CD4-positive, alpha-beta T cell treated with Interleukin-2 at 100 ng/mL for 4 hours (primary cell): ENCODE results near the gene LYPD6.
"Not testable (repeated sequence)": the region's sequence is repeated elsewhere in the genome, so short reads cannot be mapped to it uniquely, and the experiment has no call there.

Experiments used
- DNase-seq: peaks from one replicate; pipeline ENCODE4 v3.0.0-alpha.2; 2020; ENCODE audit warnings: low spot score

The LYPD6 gene

DNA sequence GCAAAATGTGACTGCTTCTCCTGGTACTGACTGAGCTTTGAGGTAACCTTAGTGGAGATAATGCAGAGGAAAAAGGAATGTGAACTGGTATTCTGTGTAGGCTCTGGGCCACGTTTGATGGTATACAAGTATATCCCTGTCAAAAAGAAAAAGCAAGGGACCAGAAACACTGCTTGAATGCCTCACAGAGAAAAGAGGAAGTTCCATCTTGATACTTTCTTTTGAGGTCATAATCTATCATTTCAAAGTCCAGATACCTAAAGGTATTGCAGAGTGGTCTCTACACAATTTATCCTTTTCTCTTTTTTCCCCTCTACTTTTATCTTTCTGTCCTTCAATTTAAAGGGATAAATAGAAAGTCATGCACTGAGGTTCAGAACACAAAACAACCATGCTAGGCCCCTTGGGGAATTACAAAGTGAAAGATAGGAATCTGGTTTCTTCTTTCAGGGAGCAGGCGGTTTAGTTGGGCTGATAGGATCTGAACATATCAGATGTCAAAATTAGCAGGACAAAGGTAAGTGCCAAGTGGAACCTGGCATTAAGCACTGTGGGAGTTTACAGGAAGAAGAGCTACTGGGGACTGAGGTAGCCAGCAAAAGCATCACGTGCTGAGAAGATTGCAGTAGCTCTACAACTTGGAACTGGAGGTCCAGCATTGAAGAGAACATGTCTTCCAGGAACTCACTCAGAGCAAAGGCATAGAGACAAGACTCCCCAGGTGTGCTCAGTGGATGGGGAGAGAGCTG, 121.2 kb downstream of the LYPD6 start:
- DNase-seq, result no peak

DNA sequence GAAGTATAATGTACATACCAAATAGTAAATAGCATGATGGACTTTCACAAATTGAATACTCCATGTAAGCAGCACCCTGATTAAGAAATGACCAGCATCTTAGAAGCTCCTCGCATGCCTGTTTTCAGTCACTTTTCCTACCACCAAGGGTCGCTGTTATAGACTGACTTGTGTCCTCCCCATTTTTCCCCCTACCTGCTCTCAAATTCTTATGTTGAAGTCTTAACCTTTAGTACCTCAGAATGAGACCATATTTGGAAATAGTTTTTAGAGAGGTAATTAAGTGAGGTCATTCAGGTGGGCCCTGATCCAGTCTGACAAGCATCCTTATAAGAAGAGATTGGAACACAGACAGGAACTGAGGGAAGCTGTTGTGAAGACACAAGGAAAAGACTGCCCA, 125.9 kb downstream of the LYPD6 start:
- DNase-seq, result no peak

DNA sequence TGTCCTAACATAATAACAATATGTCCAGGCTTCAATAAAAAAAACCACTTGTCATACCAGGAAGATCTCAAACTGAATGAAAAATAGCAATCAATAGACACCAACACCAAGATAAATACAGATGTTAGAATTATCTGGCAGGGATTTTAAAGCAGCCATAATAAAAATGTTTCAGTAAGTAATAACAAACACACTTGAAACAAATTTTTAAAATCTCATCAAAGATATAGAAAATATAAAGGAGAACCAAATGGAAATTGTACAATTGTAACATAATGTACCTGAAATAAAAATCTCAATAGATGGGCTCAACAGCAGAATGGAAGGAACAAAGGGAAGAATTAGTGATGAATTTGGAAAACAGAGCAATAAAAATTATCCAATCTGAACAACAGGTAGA, 128.1 kb downstream of the LYPD6 start:
- no peak for DNase-seq

DNA sequence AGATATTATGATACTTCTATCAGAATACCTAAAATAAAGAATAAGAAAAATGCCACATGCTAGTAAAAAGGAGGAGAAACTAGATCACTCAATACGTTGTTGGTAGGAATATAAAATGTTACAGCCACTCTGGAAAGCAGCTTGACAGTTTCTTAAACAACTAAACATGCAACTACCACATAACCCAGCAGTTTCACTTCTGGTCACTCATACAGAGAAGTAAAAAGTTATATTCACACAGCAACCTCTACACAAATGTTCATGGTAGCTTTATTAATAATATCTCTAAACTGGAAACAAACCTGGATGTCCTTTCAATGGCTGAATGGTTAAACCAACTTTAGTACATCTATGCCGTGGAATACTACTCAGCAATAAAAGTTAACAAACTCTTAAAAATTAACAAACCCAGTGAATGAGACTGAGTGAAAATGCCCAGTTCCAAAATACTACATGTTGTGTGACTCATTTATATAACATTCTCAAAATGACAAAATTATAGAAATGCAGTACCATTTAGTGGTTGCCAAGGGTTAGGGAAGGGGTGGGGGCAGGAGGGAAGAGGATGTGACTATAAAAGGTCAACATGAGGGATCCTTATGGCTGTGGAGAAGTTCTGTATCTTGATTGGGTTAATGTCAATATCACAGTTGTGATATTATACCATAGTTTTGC, 133.1 kb downstream of the LYPD6 start:
- no peak for DNase-seq

DNA sequence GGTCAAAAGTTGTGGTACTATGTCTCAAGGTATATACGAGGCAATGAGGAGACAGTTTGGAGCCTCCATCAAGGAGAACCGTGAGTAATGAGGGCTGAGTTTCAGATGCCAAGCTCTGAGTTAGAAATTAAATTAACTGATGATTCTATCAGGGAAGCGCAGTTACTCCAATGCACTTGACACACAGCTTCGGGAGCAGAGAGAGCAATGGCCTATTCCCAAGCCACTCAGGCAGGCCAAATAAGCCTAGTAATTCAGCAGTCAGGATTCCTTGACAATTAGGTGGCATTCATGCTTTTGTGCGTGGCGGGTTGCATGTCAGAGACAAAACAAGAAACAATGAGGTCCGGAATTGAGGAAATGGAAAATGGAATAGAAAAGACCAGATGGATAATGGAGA, 134.0 kb downstream of the LYPD6 start:
- DNase-seq, result no peak

DNA sequence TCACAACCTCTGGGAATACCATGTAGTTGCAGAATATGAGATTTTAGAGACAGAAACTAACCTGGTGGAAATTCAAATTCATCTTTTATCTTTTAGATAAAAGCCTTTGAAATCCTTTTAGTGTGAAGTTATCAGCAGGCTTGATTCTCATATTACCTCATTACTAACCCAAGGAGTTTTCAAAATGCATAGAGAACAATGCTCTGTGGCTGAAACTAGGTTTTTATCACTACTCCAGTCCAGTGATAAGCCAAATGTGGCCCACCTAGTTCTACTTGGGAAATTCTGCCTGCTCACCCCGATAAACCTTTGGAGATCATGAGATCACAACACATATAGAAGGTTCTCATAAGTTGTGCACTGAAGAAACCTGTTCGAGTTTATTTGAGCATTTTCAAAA, 135.5 kb downstream of the LYPD6 start:
- no peak for DNase-seq

DNA sequence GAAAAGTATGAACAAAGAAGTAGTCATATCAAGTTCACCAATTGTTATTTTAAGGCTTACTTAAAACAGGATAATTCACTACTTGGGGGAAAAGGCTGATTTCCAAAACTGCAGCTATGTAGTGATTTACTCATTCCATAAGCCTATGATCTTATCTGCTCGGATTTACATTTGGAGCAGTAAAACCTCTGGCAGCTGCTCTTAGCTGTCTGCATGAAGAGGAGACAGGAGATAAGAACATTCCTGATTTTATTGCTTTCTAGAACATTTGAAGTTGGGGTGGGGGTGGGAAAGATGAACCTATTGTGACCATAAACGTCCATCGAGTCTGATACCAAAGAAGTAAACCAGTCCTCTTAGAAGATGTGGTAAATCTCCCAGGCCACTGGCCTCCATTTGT, 136.2 kb downstream of the LYPD6 start:
- DNase-seq, result no peak

DNA sequence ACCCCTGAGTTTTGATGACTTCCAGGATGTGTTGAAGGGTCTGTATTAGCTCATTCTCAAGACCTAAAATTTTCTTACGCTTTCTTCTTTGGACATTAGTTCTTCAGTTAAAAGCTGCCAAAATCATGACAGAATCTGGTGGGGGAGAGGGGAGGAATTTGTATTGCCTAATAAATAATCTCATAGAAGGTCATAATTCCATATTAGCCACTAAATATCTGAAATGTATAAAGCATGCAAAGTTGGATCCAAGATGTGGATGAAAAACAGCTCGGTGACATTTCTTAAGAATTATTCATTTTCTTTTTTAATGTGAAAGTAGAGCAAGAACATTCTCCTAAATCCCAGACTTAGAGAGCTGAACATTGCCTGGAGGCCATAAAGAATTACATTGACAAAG, 137.0 kb downstream of the LYPD6 start:
- no peak for DNase-seq

DNA sequence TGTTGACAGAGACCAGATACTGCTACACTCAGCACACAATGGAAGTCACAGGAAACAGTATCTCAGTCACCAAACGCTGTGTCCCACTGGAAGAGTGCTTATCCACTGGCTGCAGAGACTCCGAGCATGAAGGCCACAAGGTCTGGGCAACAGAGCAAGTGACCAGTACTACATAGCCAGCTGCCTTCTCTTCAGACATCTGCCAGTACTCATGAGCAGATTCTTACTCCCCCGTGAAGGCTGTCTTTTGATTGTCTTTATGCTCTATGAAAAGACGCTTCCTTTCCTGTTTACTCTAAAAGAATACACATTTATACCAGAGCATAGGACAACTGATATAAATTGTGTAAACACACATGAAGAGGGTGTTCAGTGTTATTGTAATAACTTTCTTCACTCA, 138.2 kb downstream of the LYPD6 start:
- DNase-seq, result no peak

DNA sequence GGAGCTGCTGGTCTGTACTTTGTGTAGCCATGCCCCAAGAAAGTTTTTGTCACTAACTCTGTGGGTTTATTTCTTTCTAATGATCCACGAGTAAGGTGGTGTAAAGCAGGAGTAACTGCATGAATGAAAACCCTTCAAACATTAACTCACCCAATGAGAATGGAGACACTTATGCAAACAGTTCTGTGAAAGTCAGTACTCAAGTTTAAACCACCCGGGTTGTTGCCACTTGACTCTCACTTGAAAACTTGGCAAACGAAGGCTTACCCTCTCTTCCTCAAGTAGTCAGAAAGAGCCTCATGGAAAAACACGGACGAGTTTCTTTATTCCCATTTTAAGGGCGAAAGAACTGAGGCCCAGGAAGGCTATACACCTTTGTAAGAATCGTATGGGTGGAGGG, 139.7 kb downstream of the LYPD6 start:
- DNase-seq, result no peak

DNA sequence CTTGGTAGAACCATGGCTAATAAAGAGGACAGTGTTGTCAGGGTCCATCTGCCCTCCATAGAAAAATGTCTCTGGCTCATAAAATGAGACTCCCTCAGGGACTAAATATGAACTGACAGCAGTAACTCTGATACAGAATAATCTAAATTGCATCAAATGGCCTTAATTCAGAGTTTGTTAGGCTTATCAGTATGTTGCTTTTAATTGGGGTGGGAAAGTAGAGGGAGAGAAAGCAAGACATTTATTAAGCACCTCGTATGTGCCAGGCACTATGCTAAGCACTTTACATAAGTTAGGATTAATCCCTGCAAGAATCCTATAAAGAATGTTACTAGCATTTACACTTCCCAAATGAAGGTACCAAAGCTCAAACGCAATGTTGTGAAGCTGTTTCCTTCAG, 142.0 kb downstream of the LYPD6 start:
- no peak for DNase-seq

DNA sequence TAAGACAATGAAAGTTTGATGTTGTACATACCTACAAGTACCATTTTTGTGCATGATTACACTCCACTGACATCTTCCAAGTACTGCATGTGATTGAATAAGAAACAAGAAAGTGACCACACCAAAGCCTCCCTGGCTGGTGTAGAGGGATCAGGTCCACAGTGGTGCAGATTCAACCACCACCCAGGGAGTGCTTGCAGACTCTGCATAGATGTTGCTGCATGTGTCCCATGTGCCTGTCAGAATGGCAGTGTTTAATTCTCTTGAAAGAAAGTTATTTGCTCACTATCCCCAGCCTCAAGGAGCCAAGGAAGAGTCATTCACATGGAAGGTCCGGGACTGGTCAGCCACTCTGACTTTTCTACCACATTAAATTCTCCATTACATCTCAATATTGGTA, 142.7 kb downstream of the LYPD6 start:
- DNase-seq, result no peak

DNA sequence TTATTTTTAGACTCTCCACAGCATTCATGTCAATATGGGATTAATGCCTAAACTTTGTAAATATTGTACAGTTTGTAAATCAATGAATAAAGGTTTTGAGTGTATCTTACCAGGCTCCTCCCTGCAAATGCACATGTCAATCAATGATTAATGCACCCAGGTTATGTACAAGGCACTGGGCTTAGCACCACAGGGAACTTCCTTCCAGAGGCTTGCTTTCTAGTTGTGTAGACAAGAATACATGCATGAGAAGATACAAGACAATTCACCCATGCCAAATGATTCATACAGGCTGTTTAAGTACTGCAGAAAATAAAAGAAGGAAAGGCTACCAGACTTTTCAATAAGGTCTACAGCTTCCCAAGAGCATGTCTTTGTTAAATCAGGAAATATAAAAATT, 143.1 kb downstream of the LYPD6 start:
- no peak for DNase-seq

DNA sequence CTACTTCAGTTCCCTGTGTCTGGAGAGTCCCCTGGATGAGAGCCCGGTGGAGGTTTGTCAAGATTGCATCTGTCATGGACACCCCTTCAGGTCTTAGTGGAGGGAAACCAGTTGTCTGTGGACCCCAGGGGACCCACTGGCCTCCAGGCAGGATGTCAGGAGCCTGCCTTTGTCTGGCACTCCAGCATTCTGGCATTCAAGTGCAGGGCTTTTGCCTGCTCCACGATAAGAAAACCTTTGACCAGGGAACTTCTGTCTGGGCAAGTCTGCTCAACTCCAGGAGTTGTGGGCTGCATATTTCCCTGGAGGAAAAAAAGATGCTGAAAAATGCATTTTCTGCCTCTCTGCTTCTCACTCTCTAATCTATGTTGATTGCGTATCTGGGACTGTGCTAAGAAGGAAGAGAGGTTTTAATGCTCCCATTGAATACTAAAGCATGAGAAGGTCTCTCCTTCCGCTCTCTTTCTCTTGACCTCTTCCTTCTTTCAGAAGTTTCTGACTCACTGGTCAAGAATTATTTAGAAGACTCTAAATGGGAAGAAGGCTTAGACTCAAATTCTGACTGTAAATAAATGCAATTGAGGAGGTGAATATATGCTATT, 152.7 kb downstream of the LYPD6 start:
- no peak for DNase-seq

DNA sequence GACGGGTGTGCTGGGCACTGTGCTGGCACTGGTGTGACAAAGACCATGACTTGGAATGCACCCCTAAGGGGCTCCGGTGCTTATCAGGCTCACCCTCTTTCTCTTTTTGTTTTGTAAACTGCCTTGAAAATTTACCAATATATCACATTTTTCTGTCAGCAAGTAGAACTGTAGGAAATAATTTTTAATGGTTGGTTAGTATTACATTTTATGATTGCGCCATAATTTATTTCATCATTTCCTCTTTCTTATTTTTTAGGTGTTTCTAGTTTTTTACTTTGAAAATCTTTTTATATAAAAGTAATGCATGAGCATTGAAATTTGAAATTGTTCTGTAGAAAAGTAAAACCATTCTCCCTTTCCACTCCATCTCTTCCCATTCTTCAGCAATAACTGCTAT, 156.3 kb downstream of the LYPD6 start:
- DNase-seq, result no peak

DNA sequence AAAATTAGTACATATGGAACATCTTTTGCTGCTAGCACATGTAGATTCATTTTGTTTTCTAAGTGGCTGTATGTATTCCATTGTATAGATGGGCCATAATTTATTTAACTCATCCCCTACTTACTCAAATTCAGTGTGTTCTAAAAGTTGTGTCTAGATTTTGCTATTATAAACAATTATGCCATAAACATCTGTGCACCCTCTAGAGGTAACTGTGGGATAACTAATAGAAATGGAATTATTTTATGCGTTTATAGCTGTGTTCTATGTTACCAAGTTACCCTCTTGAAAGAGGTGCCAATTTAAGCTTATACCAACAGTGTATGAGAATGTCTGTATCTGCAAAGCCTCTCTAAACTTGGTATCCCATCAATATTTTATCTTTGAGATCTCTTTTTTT, 156.8 kb downstream of the LYPD6 start:
- no peak for DNase-seq

DNA sequence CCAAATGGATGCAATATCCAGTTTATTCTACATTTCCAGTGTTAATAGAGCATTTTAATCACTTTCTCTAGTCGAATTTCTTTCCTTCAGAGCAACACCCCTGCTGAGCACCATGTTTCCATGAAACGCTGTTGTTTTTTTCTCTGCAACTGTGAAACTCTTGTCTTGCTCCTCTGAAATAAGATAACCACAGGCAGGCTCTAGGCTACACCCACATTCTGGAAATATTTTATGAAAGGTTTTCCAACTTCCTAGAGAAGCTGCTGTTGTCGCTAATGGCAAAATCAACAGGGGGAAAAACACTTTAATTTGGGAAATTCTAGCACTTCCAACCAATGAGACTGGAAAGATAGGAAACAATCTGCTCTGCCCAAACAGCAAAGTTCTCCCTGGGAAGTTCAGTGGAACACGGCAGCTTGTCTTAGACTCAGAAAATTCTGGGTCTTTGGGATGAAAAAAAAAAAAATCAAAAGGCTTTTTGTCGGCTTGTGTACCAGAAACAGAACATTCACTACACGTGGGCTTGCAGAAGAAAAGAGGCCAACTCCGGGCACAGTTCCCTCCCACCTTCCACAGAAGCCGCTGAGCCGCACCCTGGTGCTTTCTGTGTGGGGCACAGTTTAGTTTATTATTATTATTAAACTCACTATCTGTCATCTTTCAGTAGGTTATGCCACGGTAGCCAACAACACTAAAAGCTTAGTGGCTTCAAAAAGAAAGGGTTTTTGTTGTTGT, 158.5 kb downstream of the LYPD6 start:
- no peak for DNase-seq

DNA sequence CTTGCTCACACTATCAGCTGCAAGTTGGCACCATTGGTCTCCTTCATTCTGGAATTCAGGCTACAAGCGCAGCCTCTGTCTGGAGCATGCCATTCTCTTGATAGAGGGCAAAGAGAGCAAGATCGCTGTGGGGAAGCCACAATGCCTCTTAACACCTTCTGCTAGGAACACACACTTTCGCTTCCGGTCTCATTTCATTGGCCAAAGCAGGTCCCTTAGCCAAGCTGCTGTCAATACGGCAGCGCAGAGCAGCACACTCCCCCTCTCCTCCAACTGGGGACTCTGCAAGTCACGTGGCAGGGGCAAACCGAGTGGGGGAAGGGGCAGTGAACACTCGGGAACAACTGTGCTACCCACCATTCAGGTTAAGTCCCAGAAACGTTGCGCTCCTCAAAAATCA, 159.1 kb downstream of the LYPD6 start:
- no peak for DNase-seq

DNA sequence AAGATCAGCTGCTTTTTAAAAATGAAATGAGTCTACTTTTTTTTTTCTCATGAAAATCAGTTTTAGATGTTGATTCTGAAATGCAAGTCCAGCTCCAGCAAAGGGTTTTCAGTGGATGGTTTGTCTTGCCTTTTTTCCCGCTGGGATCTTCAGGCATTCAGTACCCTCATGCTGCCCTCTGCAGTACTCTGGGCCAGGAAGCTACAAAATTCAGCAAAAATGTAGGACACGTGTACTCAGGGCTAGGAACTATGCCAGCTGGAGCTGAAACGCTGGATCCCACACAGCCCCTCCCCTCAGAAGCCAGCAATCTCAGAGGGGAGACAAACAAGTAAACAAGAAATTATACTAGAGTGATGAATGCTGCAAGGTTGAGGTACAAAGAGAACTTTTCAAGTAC, 159.9 kb downstream of the LYPD6 start:
- DNase-seq, result no peak

DNA sequence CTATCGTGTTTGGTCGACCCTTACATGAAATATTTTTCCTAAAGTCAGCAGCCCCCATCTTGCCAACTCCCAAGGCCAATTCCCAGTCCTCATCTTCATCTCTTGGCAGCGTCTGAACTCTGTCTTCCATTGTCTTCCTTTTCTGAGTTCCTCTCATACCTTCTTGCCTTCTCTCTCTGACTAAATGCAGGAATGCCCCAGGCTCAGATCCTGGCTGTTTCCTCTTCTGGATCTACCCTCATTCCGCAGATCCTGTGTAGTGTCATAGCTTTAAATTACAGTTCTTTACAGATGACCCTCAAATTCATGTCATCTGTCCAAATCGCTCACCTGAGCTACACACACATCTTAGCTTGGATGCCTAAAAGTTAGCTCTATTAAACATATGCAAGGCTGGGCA, 162.5 kb downstream of the LYPD6 start:
- DNase-seq, result no peak

DNA sequence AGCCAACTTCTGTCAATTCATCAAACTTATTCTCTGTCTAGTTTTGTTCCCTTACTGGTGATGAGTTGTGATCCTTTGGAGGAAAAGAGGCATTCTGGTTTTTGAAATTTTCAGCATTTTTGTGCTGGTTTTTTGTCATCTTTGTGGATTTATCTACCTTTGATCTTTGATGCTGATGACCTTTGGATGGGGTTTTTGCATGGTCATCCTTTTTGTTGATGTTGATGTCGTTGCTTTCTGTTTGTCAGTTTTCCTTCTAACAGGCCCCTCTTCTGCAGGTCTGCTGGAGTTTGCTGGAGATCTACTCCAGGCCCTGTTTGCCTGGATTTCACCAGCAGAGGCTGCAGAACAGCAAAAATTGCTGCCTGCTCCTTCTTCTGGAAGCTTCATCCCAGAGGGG, 168.8 kb downstream of the LYPD6 start:
- DNase-seq, result not testable (repeated sequence)

DNA sequence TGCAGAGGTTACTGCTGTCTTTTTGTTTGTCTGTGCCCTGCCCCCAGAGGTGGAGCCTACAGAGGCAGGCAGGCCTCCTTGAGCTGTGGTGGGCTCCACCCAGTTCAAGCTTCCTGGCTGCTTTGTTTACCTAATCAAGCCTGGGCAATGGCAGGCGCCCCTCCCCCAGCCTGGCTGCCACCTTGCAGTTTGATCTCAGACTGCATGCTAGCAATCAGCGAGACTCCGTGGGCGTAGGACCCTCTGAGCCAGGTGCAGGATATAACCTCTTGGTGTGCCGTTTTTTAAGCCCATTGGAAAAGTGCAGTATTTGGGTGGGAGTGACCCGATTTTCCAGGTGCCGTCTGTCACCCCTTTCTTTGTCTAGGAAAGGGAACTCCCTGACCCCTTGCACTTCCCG, 176.4 kb downstream of the LYPD6 start:
- DNase-seq, result not testable (repeated sequence)

DNA sequence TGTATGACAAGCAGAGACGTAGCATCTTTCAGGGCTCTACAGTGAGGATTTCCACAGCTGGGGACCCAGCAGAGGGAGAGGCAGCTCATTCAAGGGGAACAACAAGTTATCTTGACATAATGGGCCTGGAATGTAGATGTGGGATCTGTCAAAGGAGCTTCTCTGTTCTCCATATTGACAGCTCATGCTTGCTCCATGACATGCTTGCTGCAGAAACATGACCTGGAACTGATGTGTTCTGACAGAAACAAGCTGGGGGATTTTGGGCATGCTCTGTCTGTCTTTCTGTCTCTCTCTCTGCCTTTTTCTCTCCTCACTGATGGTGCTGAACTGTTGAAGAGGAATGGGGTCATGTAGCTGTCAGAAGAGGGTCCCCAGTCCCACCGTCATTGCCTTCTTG, 177.6 kb downstream of the LYPD6 start:
- no peak for DNase-seq
